Muscle layer of duodenum (tissue), 2 donors: Measurements from ENCODE around the gene ZBP1.
A peak's percentile ranks its signal among the peaks of the same experiment; 100 is the strongest.

Source experiments
- H3K27ac ChIP-seq: one replicate; pipeline ENCODE4 v1.7.0; 2013; ENCODE audit warnings: mild to moderate bottlenecking, low read length
- H3K27me3 ChIP-seq: one replicate; pipeline ENCODE4 v1.7.0; 2013; ENCODE audit warnings: low read depth, mild to moderate bottlenecking, control low read depth, low read length
- H3K36me3 ChIP-seq, 2 donors: one replicate each; pipeline ENCODE4 v1.7.0; 2013; ENCODE audit warnings: low read length in 2 of 2, control low read depth in 1 of 2, mild to moderate bottlenecking in 1 of 2; ENCODE audit not compliant: insufficient read depth in 2 of 2, control insufficient read depth in 1 of 2
- H3K4me1 ChIP-seq, 2 donors: one replicate each; pipeline ENCODE4 v1.7.0; 2013; ENCODE audit warnings: low read length in 2 of 2, mild to moderate bottlenecking in 2 of 2, control low read depth in 1 of 2, moderate library complexity in 1 of 2; ENCODE audit not compliant: insufficient read depth in 2 of 2, control insufficient read depth in 1 of 2
- H3K4me3 ChIP-seq, 2 donors: one replicate each; pipeline ENCODE4 v1.7.0; 2013; ENCODE audit warnings: low read length in 2 of 2, low read depth in 1 of 2, mild to moderate bottlenecking in 1 of 2
- H3K9me3 ChIP-seq, 2 donors: one replicate each; pipeline ENCODE4 v1.7.0; 2013; ENCODE audit warnings: low read length in 2 of 2, control low read depth in 1 of 2, mild to moderate bottlenecking in 1 of 2; ENCODE audit not compliant: control insufficient read depth in 1 of 2
- donor health status: healthy.

The ZBP1 gene

DNA sequence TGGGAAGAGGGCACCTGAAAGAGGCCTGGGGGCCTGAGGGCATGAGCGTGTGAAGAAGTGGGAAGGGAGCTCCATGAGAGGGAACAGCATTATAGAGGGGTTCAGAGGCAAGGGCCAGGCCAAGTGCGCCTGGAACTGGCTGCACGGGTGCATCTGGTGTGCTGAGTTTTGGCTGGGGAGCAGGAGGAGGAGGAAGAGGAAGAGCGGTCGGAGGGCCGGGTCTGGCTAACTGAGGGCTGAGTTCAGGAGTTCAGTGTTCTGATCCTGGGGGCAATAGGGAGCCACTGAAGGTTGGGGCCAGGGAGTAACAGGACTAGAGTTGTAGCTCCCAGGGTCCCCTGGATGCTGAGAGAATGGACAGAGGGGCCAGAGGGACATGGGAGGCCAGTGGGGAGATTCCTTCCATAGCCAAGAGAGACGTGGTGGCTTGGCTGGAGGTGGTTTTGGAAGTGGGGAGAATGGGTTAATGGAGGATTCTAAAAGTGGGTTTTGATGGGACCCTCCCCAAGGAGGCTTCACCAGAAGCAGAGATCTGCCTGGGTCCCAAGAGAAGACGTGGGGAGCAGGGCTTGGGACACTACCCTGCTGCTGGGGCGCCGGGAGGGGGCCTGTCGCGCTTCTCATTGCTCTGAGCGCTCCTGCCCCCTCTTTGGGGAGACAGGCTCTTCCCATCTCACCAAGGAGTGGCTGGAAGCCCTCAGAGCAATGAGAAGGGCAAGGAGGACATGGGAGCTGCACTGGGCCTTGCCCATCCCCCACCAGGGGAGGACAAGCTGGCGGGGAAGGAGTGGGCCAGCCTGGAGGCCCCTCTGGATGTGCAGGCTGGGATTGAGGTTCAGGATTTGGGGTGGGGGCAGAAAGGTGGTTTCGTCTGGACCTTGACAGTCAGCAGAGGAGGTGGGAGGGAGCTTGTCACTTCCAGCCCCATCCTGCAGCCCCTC is 28.7 kb downstream of the ZBP1 start:
- no peaks in the 10 kb centered on the region for H3K36me3 ChIP-seq
- H3K27ac ChIP-seq, result no peak overlapping the region
- peaks cover 5 to 7% of the 10 kb centered on the region in 2 donors for H3K9me3 ChIP-seq
- no peak overlapping the region for H3K4me3 ChIP-seq
- peaks cover 10 to 14% of the 10 kb centered on the region in 2 donors for H3K4me1 ChIP-seq
- H3K27me3 ChIP-seq, result no peaks in the 10 kb centered on the region

DNA sequence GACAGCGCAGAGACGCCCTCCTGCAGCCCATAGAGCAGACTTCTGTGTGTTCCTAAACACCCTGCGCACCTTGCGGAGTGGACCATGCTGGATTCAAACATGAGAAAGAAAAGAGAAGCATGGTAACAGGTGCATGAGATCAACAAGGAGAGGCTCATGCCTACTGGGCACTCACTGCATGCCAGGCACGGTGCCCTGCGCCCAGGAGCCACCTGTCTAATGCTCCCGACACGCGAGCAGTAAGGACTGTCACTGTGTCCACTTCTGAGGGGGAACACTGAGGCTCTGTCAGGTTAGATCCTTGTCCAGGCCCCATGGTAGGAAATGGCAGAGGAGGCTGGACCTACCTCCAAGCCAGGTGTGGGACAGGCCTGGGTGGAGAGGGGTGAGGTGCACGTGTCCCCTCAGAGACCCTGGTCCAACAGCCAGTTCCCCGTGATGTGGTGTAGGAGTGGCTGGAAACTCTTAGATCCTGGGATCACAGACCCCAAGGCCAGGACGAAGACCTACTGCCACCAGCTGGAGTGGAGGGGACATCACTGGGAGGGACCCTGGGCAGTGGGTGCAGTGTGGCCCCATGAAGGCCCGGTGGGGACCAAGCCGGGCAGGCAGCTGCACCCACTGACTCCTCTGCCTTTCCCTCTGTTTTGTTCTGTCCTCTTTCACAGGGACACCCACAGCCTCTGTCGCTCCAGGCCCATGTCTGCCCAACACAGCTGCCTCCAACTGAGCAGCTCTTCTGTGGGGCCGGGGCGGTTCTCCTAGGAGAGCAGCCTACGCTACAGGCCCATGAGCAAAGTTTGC is 29.5 kb downstream of the ZBP1 start:
- H3K9me3 ChIP-seq, result peaks cover 5 to 7% of the 10 kb centered on the region in 2 donors
- H3K36me3 ChIP-seq, result no peaks in the 10 kb centered on the region
- H3K4me3 ChIP-seq, result no peak overlapping the region
- no peaks in the 10 kb centered on the region for H3K27me3 ChIP-seq
- H3K27ac ChIP-seq, result no peak overlapping the region
- peaks cover 13 to 23% of the 10 kb centered on the region in 2 donors for H3K4me1 ChIP-seq

DNA sequence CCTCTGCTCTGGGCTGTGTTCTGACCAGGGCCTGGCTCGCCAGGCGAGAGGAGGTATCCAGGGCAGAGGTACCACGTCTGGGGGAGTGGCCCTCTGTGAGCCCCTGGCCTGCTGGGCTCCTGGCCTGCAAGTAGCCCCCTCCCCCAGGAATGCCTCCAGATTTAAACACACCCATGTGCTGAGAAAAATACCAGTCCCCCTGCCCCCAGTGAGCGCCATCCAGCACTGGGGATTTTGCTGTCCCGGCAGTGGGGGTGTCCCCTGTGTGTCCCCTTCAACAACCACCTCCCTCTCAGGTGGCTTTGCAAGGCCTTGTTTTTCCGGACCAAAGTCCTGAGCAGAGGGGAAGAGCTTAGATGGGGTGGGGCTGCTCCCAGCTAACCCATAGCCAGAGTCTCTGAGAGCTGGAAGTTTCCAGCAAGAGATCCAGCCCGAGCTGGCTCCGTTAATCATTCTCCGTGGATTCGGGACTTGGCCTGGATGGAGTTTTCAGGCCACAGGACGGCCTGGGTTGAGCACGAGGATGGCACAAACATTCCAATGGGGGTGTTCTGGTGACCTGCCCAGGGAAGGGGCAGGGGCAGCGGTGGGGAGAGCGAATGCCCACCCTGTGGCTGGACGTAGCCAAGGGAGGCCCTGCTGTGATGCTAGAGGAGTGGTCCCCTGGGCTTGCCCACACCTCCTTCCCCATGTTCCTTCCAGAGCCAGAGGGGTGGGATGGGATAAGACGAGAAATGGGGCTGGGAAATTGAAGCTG is 30.3 kb downstream of the ZBP1 start:
- Histone ChIP-seq H3K4me3 (no peak overlapping the region), H3K9me3 (peaks cover 5 to 7% of the 10 kb centered on the region in 2 donors), H3K4me1 (peaks cover 13 to 29% of the 10 kb centered on the region in 2 donors), H3K36me3 (no peaks in the 10 kb centered on the region), H3K27me3 (no peaks in the 10 kb centered on the region), H3K27ac (peak overlapping the region; percentile 14)

DNA sequence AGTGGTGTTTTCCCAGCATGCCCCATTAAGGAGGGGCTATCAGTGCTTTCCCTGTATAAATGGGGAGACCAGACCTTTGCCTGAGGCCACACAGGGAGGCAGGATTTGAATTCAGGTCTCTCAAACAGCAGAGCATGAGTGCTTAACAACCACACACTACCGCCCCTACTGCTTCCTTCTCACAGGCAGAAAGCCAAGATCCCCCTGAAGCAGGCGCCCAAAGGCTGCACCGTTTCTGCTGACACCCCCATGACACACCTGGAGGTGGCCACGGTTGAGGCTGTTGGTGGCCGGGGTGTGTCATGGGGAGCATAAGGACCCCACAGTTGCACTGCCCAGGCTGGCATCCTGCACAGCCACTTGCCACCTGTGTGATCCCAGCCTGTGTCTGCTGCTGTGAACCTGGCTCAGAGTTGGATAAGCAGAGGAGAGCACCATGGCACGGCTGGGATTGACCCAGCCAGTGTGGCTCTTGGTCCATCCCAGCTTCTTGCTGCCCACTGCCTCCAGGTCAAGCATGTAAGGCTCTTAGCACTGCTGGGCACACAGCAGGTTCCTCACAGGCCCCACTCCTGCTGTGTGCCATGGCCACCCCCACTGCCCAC is 31.0 kb downstream of the ZBP1 start:
- Histone ChIP-seq H3K4me3 (no peak overlapping the region), H3K36me3 (no peaks in the 10 kb centered on the region), H3K9me3 (peaks cover 5 to 7% of the 10 kb centered on the region in 2 donors), H3K27me3 (no peaks in the 10 kb centered on the region), H3K4me1 (peaks cover 13 to 31% of the 10 kb centered on the region in 2 donors), H3K27ac (peak overlapping the region; percentile 14)

DNA sequence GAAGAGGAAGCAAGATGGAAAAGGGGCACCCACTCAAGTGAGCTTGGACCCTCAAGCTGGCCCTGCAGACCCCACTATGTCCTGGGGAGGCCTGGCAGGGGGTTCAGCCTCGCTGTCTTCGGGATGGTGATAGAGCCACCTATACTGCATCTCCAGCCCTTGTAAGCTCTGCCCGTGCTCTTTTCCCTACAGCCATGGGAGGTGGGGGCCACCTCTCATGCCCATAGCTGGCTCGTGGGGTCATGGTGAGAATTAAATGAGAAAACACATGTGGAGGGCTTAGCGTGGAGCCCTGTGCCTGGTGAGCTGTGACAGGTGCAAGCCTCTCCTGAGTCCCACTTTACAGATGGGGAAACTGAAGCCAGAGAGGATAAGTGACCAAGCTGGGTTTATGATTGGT is 31.6 kb downstream of the ZBP1 start:
- Histone ChIP-seq H3K36me3 (no peaks in the 10 kb centered on the region), H3K27me3 (no peaks in the 10 kb centered on the region), H3K4me3 (no peak overlapping the region), H3K9me3 (peaks cover 5 to 7% of the 10 kb centered on the region in 2 donors), H3K27ac (no peak overlapping the region), H3K4me1 (peaks cover 10 to 26% of the 10 kb centered on the region in 2 donors)

DNA sequence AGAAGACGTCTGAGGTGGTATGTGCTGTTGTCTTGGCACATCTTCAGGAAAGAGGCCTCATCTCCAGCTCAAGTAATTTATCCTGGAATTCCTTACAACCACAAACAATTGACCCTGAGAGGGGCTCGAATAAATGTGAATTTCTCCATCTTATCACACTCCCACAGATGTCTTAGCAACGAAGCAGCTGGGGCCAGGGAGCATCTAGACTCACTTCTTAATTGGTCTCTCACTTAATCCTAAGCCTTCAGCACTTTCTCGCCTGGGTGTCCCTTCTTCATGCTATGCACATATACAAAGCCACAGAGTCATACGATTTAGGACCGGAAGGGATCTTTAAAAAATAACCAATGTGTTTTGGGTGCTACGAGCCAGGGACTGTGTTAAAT is 32.2 kb downstream of the ZBP1 start:
- Histone ChIP-seq H3K4me3 (no peak overlapping the region), H3K36me3 (no peaks in the 10 kb centered on the region), H3K9me3 (peaks cover 5 to 7% of the 10 kb centered on the region in 2 donors), H3K27me3 (no peaks in the 10 kb centered on the region), H3K4me1 (peaks cover 8 to 29% of the 10 kb centered on the region in 2 donors), H3K27ac (no peak overlapping the region)

DNA sequence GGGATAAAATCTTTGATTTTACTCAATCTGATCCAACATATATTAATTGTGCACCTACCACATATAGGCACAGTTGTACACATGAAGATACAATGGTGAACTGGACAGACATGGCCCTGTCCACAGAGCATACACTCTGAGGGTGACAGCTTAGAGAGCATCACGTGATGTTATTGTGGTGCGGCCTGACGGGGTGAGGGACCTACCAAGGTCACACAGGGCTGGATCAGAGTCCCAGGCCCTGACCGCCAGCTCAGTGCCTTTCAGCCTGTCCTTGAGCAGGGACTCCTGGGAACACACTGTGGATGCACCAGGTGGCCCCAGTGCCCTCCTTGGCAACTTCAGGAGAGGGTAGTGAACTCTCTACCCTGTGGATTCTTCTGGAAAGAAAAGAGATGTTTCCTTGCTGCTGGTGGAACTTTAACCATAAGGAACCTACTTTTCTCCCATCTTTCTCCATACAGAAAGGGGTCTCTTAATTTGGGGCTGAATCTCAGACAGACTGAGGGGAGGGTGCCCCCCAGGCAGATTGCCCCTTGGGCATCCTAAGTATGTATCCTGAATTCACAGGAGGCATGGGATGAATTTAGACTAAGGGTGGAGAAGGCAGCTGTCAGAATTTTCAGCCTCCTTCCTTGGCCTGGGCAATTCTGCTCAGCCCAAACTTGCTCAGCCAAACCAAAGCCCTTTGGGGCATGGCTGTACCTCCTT is 32.8 kb downstream of the ZBP1 start:
- H3K4me3 ChIP-seq, result no peak overlapping the region
- H3K27ac ChIP-seq, result no peak overlapping the region
- peaks cover 5 to 7% of the 10 kb centered on the region in 2 donors for H3K9me3 ChIP-seq
- H3K4me1 ChIP-seq, result peaks cover 8 to 34% of the 10 kb centered on the region in 2 donors
- no peaks in the 10 kb centered on the region for H3K36me3 ChIP-seq
- no peaks in the 10 kb centered on the region for H3K27me3 ChIP-seq

DNA sequence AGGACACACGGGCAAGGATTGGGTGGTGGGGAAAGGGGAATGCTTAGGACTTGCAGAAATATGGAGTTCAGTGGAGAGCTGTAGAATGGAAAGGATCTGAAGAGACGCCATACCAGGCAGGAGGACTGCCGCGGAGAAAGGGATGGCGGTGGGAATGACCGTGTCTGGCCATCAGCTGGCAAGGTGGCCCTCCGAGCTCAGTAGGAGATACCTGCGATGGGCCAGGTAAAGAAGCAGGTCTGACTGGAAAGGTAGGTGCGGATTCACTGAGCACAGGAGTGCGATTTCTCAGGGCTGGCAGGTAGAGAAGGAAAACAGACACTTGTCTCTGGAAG is 33.3 kb downstream of the ZBP1 start:
- H3K4me3 ChIP-seq, result no peak overlapping the region
- peaks cover 9 to 39% of the 10 kb centered on the region in 2 donors for H3K4me1 ChIP-seq
- H3K9me3 ChIP-seq, result peaks cover 5 to 7% of the 10 kb centered on the region in 2 donors
- no peaks in the 10 kb centered on the region for H3K36me3 ChIP-seq
- no peaks in the 10 kb centered on the region for H3K27me3 ChIP-seq
- H3K27ac ChIP-seq, result no peak overlapping the region

DNA sequence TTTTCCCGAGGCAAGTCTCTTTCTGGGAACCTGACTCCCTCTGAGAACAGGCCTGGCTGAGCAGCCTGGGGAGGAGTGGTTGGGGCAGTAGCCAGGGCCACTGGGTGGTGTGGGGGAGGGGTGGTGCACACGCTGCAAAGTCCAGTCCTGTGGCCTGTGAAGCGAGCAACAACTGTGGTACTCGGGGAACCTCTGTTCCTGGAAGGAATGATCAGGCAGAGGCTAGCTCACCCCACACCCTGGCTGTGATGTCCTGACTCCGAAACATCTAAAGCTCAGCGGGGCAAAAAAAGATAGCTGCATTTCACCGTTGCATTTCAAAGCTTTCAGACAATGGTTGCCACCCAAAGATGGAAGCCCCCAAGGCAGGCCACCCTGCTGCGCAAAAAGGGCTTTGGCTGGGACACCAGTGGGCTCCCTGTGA is 33.8 kb downstream of the ZBP1 start:
- Histone ChIP-seq H3K9me3 (peaks cover 5 to 7% of the 10 kb centered on the region in 2 donors), H3K27me3 (no peaks in the 10 kb centered on the region), H3K36me3 (no peaks in the 10 kb centered on the region), H3K4me3 (no peak overlapping the region), H3K27ac (no peak overlapping the region), H3K4me1 (peaks cover 15 to 44% of the 10 kb centered on the region in 2 donors)

DNA sequence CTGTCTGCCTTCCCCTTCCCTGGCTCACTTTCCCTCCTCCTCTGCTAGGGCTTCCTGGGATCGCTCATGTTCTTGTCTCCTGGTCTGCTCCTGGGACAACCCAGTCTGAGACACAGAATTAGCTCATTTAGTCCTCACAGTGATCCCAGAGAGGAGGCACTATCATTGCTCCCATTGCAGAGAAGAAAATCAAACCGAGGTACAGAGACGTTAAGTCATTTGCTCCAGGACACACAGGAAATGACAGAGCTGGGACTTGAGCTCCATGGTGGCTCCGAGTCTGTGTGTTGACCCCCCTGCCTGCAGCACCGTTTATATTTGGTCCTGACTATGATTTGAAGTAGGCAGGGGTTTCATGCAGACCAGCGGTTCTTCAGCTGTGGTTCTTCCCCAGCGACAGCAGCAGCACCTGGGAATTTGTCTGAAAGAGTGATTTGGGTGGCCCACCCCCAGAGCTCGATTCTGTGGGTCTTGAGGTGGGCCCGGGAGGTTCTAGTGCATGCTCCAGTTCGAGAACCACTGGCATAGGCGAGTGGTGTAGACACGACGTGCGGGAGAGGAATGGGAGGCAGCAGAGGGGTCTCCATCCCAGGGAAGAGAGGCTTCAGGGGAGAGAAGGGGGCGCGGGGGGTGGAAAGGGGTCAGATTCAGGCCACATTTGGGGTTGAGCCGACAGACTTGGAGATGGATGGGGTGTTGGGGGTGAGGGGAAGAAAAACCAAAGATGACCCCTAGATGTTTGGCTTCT is 34.6 kb downstream of the ZBP1 start:
- peaks cover 5 to 7% of the 10 kb centered on the region in 2 donors for H3K9me3 ChIP-seq
- H3K4me1 ChIP-seq, result peaks cover 17 to 51% of the 10 kb centered on the region in 2 donors
- H3K4me3 ChIP-seq, result no peak overlapping the region
- no peaks in the 10 kb centered on the region for H3K27me3 ChIP-seq
- H3K27ac ChIP-seq, result no peak overlapping the region
- H3K36me3 ChIP-seq, result no peaks in the 10 kb centered on the region
